ENCODE data around the gene TUBB2A. TPM values are rescaled to one million over a fixed set of nuclear protein-coding genes. Genes with fewer than 3 reads are reported as not detected.
"Not testable (repeated sequence)": the region's sequence is repeated elsewhere in the genome, so short reads cannot be mapped to it uniquely, and the experiment has no call there.

TUBB2A gene
- total RNA-seq, 2 experiments from 2014 or later = 54.3 to 58.5 TPM

- Histone ChIP-seq H3K4me3 (ENCODE audit: low read length) (no peak overlapping the region), H3K27me3 (ENCODE audit: control insufficient read depth in 1 of 2, insufficient read depth in 2 of 2, low read length in 2 of 2) (peaks cover 0 to 4% of the 10 kb centered on the region in 2 experiments), H3K4me1 (ENCODE audit: insufficient read depth, low read length) (no peaks in the 10 kb centered on the region), H3K36me3 (ENCODE audit: insufficient read depth, low read length) (no peaks in the 10 kb centered on the region), H3K9me3 (ENCODE audit: control insufficient read depth in 1 of 2, insufficient read depth in 1 of 2, low read length in 2 of 2) (no peaks in the 10 kb centered on the region), H3K27ac (ENCODE audit: low read depth in 1 of 2, low read length in 2 of 2) (no peak overlapping the region)
- intact Hi-C loops (cut with DNase I, micrococcal nuclease) = no loop called here
- CTCF ChIA-PET = no interaction called here
- POLR2A ChIA-PET = no interaction called here
- H3K27me3 Mint-ChIP-seq = no peaks in the 10 kb centered on the region
- ATAC-seq (ENCODE audit: poor library complexity) = no peak
- DNase-seq = no peak
- H3K36me3 Mint-ChIP-seq (ENCODE audit: low read depth) = no peaks in the 10 kb centered on the region
- H3K9me3 Mint-ChIP-seq = no peaks in the 10 kb centered on the region
- TF ChIP-seq, protein P1, sequence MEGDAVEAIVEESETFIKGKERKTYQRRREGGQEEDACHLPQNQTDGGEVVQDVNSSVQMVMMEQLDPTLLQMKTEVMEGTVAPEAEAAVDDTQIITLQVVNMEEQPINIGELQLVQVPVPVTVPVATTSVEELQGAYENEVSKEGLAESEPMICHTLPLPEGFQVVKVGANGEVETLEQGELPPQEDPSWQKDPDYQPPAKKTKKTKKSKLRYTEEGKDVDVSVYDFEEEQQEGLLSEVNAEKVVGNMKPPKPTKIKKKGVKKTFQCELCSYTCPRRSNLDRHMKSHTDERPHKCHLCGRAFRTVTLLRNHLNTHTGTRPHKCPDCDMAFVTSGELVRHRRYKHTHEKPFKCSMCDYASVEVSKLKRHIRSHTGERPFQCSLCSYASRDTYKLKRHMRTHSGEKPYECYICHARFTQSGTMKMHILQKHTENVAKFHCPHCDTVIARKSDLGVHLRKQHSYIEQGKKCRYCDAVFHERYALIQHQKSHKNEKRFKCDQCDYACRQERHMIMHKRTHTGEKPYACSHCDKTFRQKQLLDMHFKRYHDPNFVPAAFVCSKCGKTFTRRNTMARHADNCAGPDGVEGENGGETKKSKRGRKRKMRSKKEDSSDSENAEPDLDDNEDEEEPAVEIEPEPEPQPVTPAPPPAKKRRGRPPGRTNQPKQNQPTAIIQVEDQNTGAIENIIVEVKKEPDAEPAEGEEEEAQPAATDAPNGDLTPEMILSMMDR (IDR thresholded peaks at IDR 0.05) = no peak
- no peak overlapping the region for H3K27ac Mint-ChIP-seq
- H3K4me3 Mint-ChIP-seq = no peak overlapping the region
- no peaks in the 10 kb centered on the region for H3K4me1 Mint-ChIP-seq (ENCODE audit: low read depth)
Measured at GRCh38 chr6:3175715-3176402, 18.5 kb upstream of the TUBB2A start.

GRCh38 chr6:3173636-3174089 lies 16.3 kb upstream of the TUBB2A start:
- H3K36me3 Mint-ChIP-seq (ENCODE audit: low read depth); DNase-seq; H3K9me3 ChIP-seq (ENCODE audit: control insufficient read depth in 1 of 2, insufficient read depth in 1 of 2, low read length in 2 of 2); H3K9me3 Mint-ChIP-seq; H3K4me1 Mint-ChIP-seq (ENCODE audit: low read depth); H3K36me3 ChIP-seq (ENCODE audit: insufficient read depth, low read length); H3K4me1 ChIP-seq (ENCODE audit: insufficient read depth, low read length); H3K27me3 Mint-ChIP-seq; intact Hi-C loops (cut with DNase I, micrococcal nuclease); POLR2A ChIA-PET; H3K4me3 Mint-ChIP-seq; H3K27ac ChIP-seq (ENCODE audit: low read depth in 1 of 2, low read length in 2 of 2); ATAC-seq (ENCODE audit: poor library complexity); H3K27me3 ChIP-seq (ENCODE audit: control insufficient read depth in 1 of 2, insufficient read depth in 2 of 2, low read length in 2 of 2); H3K27ac Mint-ChIP-seq; H3K4me3 ChIP-seq (ENCODE audit: low read length); CTCF ChIA-PET: not testable (repeated sequence)

- H3K4me1 ChIP-seq (ENCODE audit: insufficient read depth, low read length); CTCF ChIA-PET; H3K27me3 ChIP-seq (ENCODE audit: control insufficient read depth in 1 of 2, insufficient read depth in 2 of 2, low read length in 2 of 2); POLR2A ChIA-PET; H3K9me3 Mint-ChIP-seq; DNase-seq; ATAC-seq (ENCODE audit: poor library complexity); H3K4me1 Mint-ChIP-seq (ENCODE audit: low read depth); H3K36me3 ChIP-seq (ENCODE audit: insufficient read depth, low read length); H3K27ac Mint-ChIP-seq; H3K27me3 Mint-ChIP-seq; H3K27ac ChIP-seq (ENCODE audit: low read depth in 1 of 2, low read length in 2 of 2); H3K4me3 ChIP-seq (ENCODE audit: low read length); H3K9me3 ChIP-seq (ENCODE audit: control insufficient read depth in 1 of 2, insufficient read depth in 1 of 2, low read length in 2 of 2); intact Hi-C loops (cut with DNase I, micrococcal nuclease); H3K4me3 Mint-ChIP-seq; H3K36me3 Mint-ChIP-seq (ENCODE audit: low read depth): not testable (repeated sequence)
Measured at GRCh38 chr6:3172789-3173188, 15.4 kb upstream of the TUBB2A start.

DNA sequence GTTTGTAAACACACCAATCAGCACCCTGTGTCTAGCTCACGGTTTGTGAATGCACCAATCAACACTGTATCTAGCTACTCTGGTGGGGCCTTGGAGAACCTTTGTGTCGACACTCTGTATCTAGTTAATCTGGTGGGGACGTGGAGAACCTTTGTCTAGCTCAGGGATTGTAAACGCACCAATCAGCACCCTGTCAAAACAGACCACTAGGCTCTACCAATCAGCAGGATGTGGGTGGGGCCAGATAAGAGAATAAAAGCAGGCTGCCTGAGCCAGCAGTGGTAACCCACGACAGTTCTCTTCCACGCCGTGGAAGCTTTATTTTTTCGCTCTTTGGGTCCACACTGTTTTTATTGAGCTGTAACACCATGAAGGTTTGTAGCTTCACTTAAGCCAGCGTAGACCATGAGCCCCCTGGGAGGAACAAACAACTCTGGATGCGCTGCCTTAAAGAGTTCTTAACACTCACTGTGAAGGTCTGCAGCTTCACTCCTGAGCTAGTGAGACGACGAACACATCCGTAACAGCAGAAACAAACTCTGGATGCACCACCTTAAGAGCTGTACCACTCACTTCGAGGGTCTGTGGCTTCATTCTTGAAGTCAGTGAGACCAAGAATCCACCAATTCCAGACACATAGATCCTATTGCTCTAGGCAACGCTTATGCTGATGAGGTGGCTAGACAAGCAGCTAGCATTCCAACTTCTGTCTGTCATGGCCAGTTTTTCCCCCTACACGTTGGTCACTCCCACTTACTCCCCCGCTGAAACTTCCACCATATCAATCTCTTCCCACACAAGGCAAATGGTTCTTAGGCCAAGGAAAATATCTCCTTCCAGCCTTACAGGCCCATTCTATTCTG lies 14.2 kb upstream of the TUBB2A start:
- H3K36me3 ChIP-seq (ENCODE audit: insufficient read depth, low read length); H3K9me3 Mint-ChIP-seq; H3K4me1 ChIP-seq (ENCODE audit: insufficient read depth, low read length); H3K27ac ChIP-seq (ENCODE audit: low read depth in 1 of 2, low read length in 2 of 2); H3K27ac Mint-ChIP-seq; DNase-seq; POLR2A ChIA-PET; H3K4me3 ChIP-seq (ENCODE audit: low read length); H3K36me3 Mint-ChIP-seq (ENCODE audit: low read depth); H3K9me3 ChIP-seq (ENCODE audit: control insufficient read depth in 1 of 2, insufficient read depth in 1 of 2, low read length in 2 of 2); H3K27me3 ChIP-seq (ENCODE audit: control insufficient read depth in 1 of 2, insufficient read depth in 2 of 2, low read length in 2 of 2); H3K27me3 Mint-ChIP-seq; intact Hi-C loops (cut with DNase I, micrococcal nuclease); H3K4me3 Mint-ChIP-seq; ATAC-seq (ENCODE audit: poor library complexity); H3K4me1 Mint-ChIP-seq (ENCODE audit: low read depth): not testable (repeated sequence)
- CTCF ChIA-PET = interaction anchor here (1.0 kb wide), 1 partner anchor 14 kb away, joined by 3 read pairs; the partner anchor contains the start of gene TUBB2A

DNA sequence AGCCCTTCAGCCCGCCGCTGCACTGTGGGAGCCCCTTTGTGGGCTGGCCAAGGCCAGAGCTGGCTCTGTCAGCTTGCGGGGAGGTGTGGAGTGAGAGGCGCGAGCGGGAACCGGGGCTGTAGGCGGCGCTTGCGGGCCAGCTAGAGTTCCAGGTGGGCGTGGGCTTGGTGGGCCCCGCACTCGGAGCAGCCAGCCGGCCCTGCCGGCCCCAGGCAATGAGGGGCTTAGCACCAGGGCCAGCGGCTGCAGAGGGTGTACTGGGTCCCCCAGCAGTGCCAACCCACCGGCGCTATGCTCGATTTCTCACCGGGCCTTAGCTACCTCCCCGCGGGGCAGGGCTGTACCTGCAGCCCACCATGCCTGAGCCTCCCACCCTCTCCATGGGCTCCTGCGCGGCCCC lies 13.3 kb upstream of the TUBB2A start:
- H3K4me3 Mint-ChIP-seq; H3K27ac Mint-ChIP-seq; CTCF ChIA-PET; H3K9me3 Mint-ChIP-seq; H3K36me3 ChIP-seq (ENCODE audit: insufficient read depth, low read length); DNase-seq; H3K36me3 Mint-ChIP-seq (ENCODE audit: low read depth); H3K27me3 Mint-ChIP-seq; H3K4me1 ChIP-seq (ENCODE audit: insufficient read depth, low read length); H3K9me3 ChIP-seq (ENCODE audit: control insufficient read depth in 1 of 2, insufficient read depth in 1 of 2, low read length in 2 of 2); POLR2A ChIA-PET; intact Hi-C loops (cut with DNase I, micrococcal nuclease); H3K27me3 ChIP-seq (ENCODE audit: control insufficient read depth in 1 of 2, insufficient read depth in 2 of 2, low read length in 2 of 2); H3K4me3 ChIP-seq (ENCODE audit: low read length); ATAC-seq (ENCODE audit: poor library complexity); H3K27ac ChIP-seq (ENCODE audit: low read depth in 1 of 2, low read length in 2 of 2); H3K4me1 Mint-ChIP-seq (ENCODE audit: low read depth): not testable (repeated sequence)

DNA sequence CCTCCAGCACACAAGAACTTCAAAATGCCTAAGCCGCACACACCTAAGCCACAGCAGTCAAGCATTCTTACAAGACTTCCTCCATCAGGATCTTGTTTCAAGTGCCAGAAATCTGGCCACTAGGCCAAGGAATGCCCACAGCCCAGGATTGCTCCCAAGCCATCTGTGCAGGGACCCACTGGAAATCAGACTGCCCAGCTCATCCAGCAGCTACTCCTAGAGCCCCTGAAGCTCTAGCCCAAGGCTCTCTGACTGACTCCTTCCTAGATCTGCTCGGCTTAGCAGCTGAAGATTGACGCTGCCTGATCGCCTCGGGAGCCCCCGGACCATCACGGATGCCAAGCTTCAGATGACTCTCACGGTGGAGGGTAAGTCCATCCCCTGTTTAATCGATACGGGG lies 10.7 kb upstream of the TUBB2A start:
- DNase-seq; H3K27me3 ChIP-seq (ENCODE audit: control insufficient read depth in 1 of 2, insufficient read depth in 2 of 2, low read length in 2 of 2); H3K9me3 ChIP-seq (ENCODE audit: control insufficient read depth in 1 of 2, insufficient read depth in 1 of 2, low read length in 2 of 2); H3K27ac Mint-ChIP-seq; H3K4me1 Mint-ChIP-seq (ENCODE audit: low read depth); ATAC-seq (ENCODE audit: poor library complexity); H3K4me3 ChIP-seq (ENCODE audit: low read length); POLR2A ChIA-PET; H3K9me3 Mint-ChIP-seq; H3K4me3 Mint-ChIP-seq; H3K4me1 ChIP-seq (ENCODE audit: insufficient read depth, low read length); H3K36me3 ChIP-seq (ENCODE audit: insufficient read depth, low read length); H3K36me3 Mint-ChIP-seq (ENCODE audit: low read depth); H3K27ac ChIP-seq (ENCODE audit: low read depth in 1 of 2, low read length in 2 of 2): not testable (repeated sequence)
- CTCF ChIA-PET = interaction anchor here (1.0 kb wide), 1 partner anchor 59 kb away, joined by 3 read pairs; no protein-coding TSS in a partner anchor
- intact Hi-C loops (cut with DNase I, micrococcal nuclease) = loop anchor here in 1 of 2 experiments (5.0 to 10.0 kb wide), 2 partner anchors 54 to 403 kb away; partner anchors contain the start of gene WRNIP1
- H3K27me3 Mint-ChIP-seq = peaks cover 10% of the 10 kb centered on the region
